Psoas muscle (tissue), 8 donors: ENCODE measurements around the gene SCT. TPM values are rescaled to one million over a fixed set of nuclear protein-coding genes. Genes with fewer than 3 reads are reported as not detected.

Experiments
- ATAC-seq, 4 donors: fragments of 200-7000 bp; cut with Tn5 transposase; one replicate each; pipeline ENCODE4 v1.9.1; 2020; ENCODE audit warnings: moderate library complexity in 3 of 4, mild to moderate bottlenecking in 2 of 4
- DNase-seq, 2 donors: peaks; one replicate each; pipeline ENCODE4 v3.0.0-alpha.2; 2020
- H3K27ac ChIP-seq: fragments of 200-600 bp; one replicate; pipeline ENCODE4 v1.8.0; 2022
- H3K27me3 ChIP-seq, 3 donors: fragments of 200-600 bp in 1 of 3; one replicate each; pipeline versions ENCODE4 v1.6.1 to v1.8.0; 2013 to 2022; ENCODE audit warnings: low read length in 2 of 3, mild to moderate bottlenecking in 2 of 3, moderate library complexity in 1 of 3; ENCODE audit not compliant: insufficient read depth in 3 of 3
- H3K36me3 ChIP-seq, 2 donors: fragments of 200-600 bp in 1 of 2; one replicate each; pipeline versions ENCODE4 v1.6.1 to v1.8.0; 2013 to 2022; ENCODE audit warnings: low read depth in 1 of 2, mild to moderate bottlenecking in 1 of 2, moderate library complexity in 1 of 2; ENCODE audit not compliant: insufficient read depth in 1 of 2
- H3K4me1 ChIP-seq: fragments of 200-600 bp; one replicate; pipeline ENCODE4 v1.8.0; 2022
- H3K4me3 ChIP-seq: fragments of 200-600 bp; one replicate; pipeline ENCODE4 v1.8.0; 2022; ENCODE audit warnings: mild to moderate bottlenecking
- H3K9me3 ChIP-seq: fragments of 200-600 bp; one replicate; pipeline ENCODE4 v1.8.0; 2022
- WGBS, 3 donors: extraction: QIAGEN DNeasy Blood & Tissue Kit; methylation state at CpG; one replicate each; pipeline versions ENCODE4 v1.1.6 to v1.1.7; 2013; 5-methylcytosine and 5-hydroxymethylcytosine counted together
- intact Hi-C, 2 donors: fragments of 100-400 bp; cut with DNase I; formaldehyde crosslinking; loops; one replicate each; pipeline versions ENCODE4 v1.11.0 to v1.14.2; 2022
- polyA plus RNA-seq, 3 donors: library from polyadenylated mRNA; stranded (reverse); fragments of 200-250 nt; gene quantifications; one replicate each; pipeline ENCODE4 v1.2.3, GENCODE V29; 2013
- total RNA-seq, 4 donors: library from RNA; stranded (reverse); fragmentation: NEBNext Ultra II Directional in 2 of 4; extraction: Animal tissue kit (Norgen Biotek cat#: 25700) in 2 of 4; gene quantifications; one replicate each; pipeline versions ENCODE4 v1.2.1 to v1.2.4, GENCODE V29; 2021 to 2023
- TF ChIP-seq, protein P1 (sequence below): fragments of 200-600 bp; IDR thresholded peaks from one replicate; pipeline ENCODE4 v1.8.0; 2022; ENCODE audit warnings: antibody characterized with exemption
- donor health status: healthy with polysubstance abuse.
- donor health status: DM: no; HTN: no; CAD: no; lungs with moderate emphysema.
- donor health status: Bipolar disorder and iron deficiency.
- donor health status: healthy.
- donor health status: DM: yes; HTN: yes; CAD: no.
- donor health status: DM: no; HTN: no; CAD: no.
- donor health status: DM: no; HTN: no; CAD: no.
- donor health status: DM: yes; HTN: yes; CAD: no.

Gene SCT
- total and polyA plus RNA-seq, 7 donors = 0.44 to 4.8 (median 1.3) TPM; not detected in 3

DNA sequence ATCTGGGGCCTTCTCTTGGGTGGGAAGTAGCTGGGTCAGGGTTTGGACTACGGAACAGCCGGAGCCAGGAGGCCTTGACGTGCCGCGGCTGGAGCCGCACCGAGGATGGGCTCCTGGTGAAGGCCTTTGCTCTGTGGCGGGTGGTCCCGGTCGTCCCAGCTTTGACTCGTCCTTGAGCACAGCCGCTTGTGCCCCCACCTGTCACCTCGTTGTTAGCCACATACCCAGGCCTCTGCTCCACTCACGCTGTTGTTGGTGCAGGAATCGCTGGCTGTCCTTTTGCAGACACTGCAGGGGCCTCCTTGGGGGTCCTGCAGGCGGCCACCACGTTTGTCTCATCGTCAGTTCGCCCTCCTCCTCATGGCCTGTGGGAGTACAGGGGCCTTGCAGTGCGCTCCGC, 33.6 kb downstream of the SCT start:
- H3K27me3 ChIP-seq = no peaks in the 10 kb centered on the region
- TF ChIP-seq, protein P1, sequence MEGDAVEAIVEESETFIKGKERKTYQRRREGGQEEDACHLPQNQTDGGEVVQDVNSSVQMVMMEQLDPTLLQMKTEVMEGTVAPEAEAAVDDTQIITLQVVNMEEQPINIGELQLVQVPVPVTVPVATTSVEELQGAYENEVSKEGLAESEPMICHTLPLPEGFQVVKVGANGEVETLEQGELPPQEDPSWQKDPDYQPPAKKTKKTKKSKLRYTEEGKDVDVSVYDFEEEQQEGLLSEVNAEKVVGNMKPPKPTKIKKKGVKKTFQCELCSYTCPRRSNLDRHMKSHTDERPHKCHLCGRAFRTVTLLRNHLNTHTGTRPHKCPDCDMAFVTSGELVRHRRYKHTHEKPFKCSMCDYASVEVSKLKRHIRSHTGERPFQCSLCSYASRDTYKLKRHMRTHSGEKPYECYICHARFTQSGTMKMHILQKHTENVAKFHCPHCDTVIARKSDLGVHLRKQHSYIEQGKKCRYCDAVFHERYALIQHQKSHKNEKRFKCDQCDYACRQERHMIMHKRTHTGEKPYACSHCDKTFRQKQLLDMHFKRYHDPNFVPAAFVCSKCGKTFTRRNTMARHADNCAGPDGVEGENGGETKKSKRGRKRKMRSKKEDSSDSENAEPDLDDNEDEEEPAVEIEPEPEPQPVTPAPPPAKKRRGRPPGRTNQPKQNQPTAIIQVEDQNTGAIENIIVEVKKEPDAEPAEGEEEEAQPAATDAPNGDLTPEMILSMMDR = no peak
- no peaks in the 10 kb centered on the region for H3K4me1 ChIP-seq
- H3K36me3 ChIP-seq = peaks cover 0 to 99% of the 10 kb centered on the region in 2 donors
- WGBS, 3 donors = 89 to 93% (median 90%) methylated on average over 21 of the region's 21 CpGs
- intact Hi-C loops = no loop called here
- no peak overlapping the region for H3K4me3 ChIP-seq
- H3K9me3 ChIP-seq = no peaks in the 10 kb centered on the region
- no peak for DNase-seq
- H3K27ac ChIP-seq = no peak overlapping the region
- no peak for ATAC-seq

DNA sequence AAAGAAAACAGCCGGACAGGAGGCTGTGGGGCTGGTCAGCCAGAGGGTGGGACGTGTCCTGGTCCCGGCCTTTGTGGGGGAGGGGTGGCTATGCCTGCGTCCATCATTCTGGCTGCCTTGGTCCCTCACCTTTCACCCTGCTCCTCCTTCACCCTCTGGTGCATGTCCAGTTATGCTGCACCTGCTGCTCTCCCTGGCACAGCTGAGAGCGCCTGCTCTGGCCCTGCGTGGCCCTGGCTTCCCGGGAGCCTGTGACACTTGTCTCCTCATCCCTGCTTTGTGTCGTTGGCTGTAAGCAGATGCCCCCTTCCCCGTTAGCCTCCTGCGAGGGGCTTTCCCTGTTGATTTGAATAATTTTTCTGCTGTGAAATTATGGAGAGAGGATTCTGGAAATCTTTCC, 34.1 kb downstream of the SCT start:
- Histone ChIP-seq H3K4me3 (no peak overlapping the region), H3K9me3 (no peaks in the 10 kb centered on the region), H3K27ac (no peak overlapping the region), H3K4me1 (no peaks in the 10 kb centered on the region), H3K36me3 (peaks cover 0 to 99% of the 10 kb centered on the region in 2 donors), H3K27me3 (no peaks in the 10 kb centered on the region)
- 68 to 77% (median 70%) methylated on average over 10 of the region's 10 CpGs for WGBS, 3 donors
- ATAC-seq = no peak
- TF ChIP-seq, protein P1 = no peak
- intact Hi-C loops = no loop called here
- no peak for DNase-seq

DNA sequence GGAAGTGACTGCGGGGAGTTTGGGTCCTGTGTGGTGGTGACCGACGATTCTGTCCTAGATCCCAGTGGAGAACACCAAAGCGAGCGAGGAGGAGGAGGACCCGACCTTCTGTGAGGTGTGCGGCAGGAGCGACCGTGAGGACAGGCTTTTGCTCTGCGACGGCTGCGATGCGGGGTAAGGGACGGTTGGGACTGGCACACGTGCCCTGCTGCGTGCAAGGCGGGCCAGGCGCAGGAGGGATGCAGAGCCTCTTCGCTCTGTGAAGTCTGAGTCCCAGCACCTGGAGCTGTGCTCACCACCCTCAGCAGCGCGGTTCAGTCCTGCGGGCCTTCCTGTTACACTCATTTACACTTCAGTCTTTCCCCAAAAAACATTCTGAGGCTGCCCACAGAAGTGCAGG, 34.5 kb downstream of the SCT start:
- intact Hi-C loops = no loop called here
- no peaks in the 10 kb centered on the region for H3K9me3 ChIP-seq
- DNase-seq (no peak), ATAC-seq (no peak)
- H3K27me3 ChIP-seq = no peaks in the 10 kb centered on the region
- no peaks in the 10 kb centered on the region for H3K4me1 ChIP-seq
- TF ChIP-seq, protein P1 = no peak
- 95 to 97% (median 96%) methylated on average over 22 of the region's 22 CpGs for WGBS, 3 donors
- no peak overlapping the region for H3K4me3 ChIP-seq
- peaks cover 0 to 99% of the 10 kb centered on the region in 2 donors for H3K36me3 ChIP-seq
- H3K27ac ChIP-seq = no peak overlapping the region

DNA sequence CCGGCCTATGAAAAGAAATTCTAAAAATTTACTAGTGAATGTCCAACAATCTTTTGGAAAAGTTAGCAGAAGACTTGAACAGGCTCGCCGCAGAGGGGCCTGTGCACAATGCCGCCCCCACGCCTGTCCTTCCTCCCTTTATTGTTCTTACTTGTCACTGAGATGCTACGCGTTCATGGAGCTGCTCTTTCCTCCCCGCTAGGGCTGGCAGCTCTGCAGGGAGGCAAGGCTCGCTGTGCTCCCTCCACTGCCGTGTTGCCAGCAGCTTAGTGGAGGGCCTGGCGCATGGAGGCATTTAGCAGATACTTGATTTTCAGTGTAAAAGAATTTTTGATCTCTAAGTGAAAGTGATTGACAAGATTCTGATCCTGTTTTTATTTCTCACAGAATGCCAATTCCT, 36.0 kb downstream of the SCT start:
- Histone ChIP-seq H3K36me3 (peaks cover 0 to 100% of the 10 kb centered on the region in 2 donors), H3K4me1 (no peaks in the 10 kb centered on the region), H3K27ac (no peak overlapping the region), H3K9me3 (no peaks in the 10 kb centered on the region), H3K27me3 (no peaks in the 10 kb centered on the region), H3K4me3 (no peak overlapping the region)
- intact Hi-C loops = no loop called here
- 72 to 82% (median 82%) methylated on average over 11 of the region's 11 CpGs for WGBS, 3 donors
- ATAC-seq (no peak), DNase-seq (no peak)
- TF ChIP-seq, protein P1 = no peak

DNA sequence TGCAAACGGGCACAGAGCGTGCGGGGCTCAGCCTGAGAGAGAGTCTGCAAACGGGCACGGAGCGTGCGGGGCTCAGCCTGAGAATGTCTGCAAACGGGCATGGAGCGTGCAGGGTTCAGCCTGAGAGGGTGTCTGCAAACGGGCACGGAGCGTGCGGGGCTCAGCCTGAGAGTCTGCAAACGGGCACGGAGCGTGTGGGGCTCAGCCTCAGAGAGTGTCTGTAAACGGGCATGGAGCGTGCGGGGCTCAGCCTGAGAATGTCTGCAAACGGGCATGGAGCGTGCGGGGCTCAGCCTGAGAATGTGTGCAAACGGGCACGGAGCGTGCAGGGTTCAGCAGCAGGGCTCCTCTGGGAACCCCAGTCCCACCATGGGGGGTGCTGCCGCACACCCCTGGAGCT, 37.2 kb downstream of the SCT start:
- Histone ChIP-seq H3K9me3 (no peaks in the 10 kb centered on the region), H3K27me3 (no peaks in the 10 kb centered on the region), H3K4me1 (no peaks in the 10 kb centered on the region), H3K36me3 (peaks cover 0 to 95% of the 10 kb centered on the region in 2 donors), H3K4me3 (no peak overlapping the region), H3K27ac (no peak overlapping the region)
- TF ChIP-seq, protein P1 = no peak
- 94 to 95% (median 94%) methylated on average over 26 of the region's 26 CpGs for WGBS, 3 donors
- intact Hi-C loops = no loop called here
- ATAC-seq = no peak
- DNase-seq = no peak
